ENCODE results near the gene DCC.

The DCC gene

GRCh38 chr18:52667463-52668065 lies 327.6 kb downstream of the DCC start:
- ChIA-PET POLR2A (no interaction called here), CTCF (no interaction called here)
- no peak for TF ChIP-seq NFRKB (IDR thresholded peaks at IDR 0.05)
- no peak for TF ChIP-seq ZNF384 (IDR thresholded peaks at IDR 0.05)
- TF ChIP-seq FOXM1 (IDR thresholded peaks at IDR 0.05; ENCODE audit: borderline replicate concordance): no peak
- TF ChIP-seq SUZ12 (IDR thresholded peaks at IDR 0.05): no peak
- TF ChIP-seq L3MBTL2 (conservative IDR thresholded peaks at IDR 0.05): no peak
- no peak for TF ChIP-seq TARDBP (IDR thresholded peaks at IDR 0.05)
- no peak for TF ChIP-seq ELF4 (IDR thresholded peaks at IDR 0.05)
- no peak for TF ChIP-seq ARNT (IDR thresholded peaks at IDR 0.05)
- no peak for TF ChIP-seq SP1 (IDR thresholded peaks at IDR 0.05)
- TF ChIP-seq FOXK2 (IDR thresholded peaks at IDR 0.05): no peak
- TF ChIP-seq FOXA1 (IDR thresholded peaks at IDR 0.05): no peak
- TF ChIP-seq CTBP1 (IDR thresholded peaks at IDR 0.05; ENCODE audit: borderline replicate concordance): no peak
- TF ChIP-seq LEF1 (IDR thresholded peaks at IDR 0.05; ENCODE audit: borderline replicate concordance): no peak
- TF ChIP-seq BHLHE40 (IDR thresholded peaks at IDR 0.05; ENCODE audit: borderline replicate concordance): no peak
- TF ChIP-seq PKNOX1 (IDR thresholded peaks at IDR 0.05): no peak
- no peak for TF ChIP-seq HDGF (IDR thresholded peaks at IDR 0.05; ENCODE audit: borderline replicate concordance)
- no peak for DNase-seq (ENCODE audit: extremely low spot score)

- ChIA-PET CTCF (no interaction called here), POLR2A (no interaction called here)
- no peak for DNase-seq (ENCODE audit: extremely low spot score)
- no peak for TF ChIP-seq HDGF (IDR thresholded peaks at IDR 0.05; ENCODE audit: borderline replicate concordance)
- TF ChIP-seq FOXA1 (IDR thresholded peaks at IDR 0.05): no peak
- no peak for TF ChIP-seq PKNOX1 (IDR thresholded peaks at IDR 0.05)
Measured at GRCh38 chr18:52670896-52671295, 330.9 kb downstream of the DCC start.

- TF ChIP-seq ELF4 (IDR thresholded peaks at IDR 0.05): no peak
- no peak for TF ChIP-seq LEF1 (IDR thresholded peaks at IDR 0.05; ENCODE audit: borderline replicate concordance)
- TF ChIP-seq FOXK2 (IDR thresholded peaks at IDR 0.05): no peak
- TF ChIP-seq SUZ12 (IDR thresholded peaks at IDR 0.05): no peak
- TF ChIP-seq TARDBP (IDR thresholded peaks at IDR 0.05): no peak
- no peak for TF ChIP-seq FOXM1 (IDR thresholded peaks at IDR 0.05; ENCODE audit: borderline replicate concordance)
- TF ChIP-seq FOXA1 (IDR thresholded peaks at IDR 0.05): no peak
- no peak for TF ChIP-seq BHLHE40 (IDR thresholded peaks at IDR 0.05; ENCODE audit: borderline replicate concordance)
- no peak for TF ChIP-seq ZNF384 (IDR thresholded peaks at IDR 0.05)
- no peak for TF ChIP-seq CTBP1 (IDR thresholded peaks at IDR 0.05; ENCODE audit: borderline replicate concordance)
- no peak for TF ChIP-seq L3MBTL2 (conservative IDR thresholded peaks at IDR 0.05)
- ChIA-PET POLR2A (no interaction called here), CTCF (no interaction called here)
- no peak for DNase-seq (ENCODE audit: extremely low spot score)
Measured at GRCh38 chr18:52678034-52678433, 338.0 kb downstream of the DCC start.

- ChIA-PET CTCF (no interaction called here), POLR2A (no interaction called here)
- DNase-seq (ENCODE audit: extremely low spot score): no peak
- TF ChIP-seq SP1 (IDR thresholded peaks at IDR 0.05): no peak
- TF ChIP-seq FOXM1 (IDR thresholded peaks at IDR 0.05; ENCODE audit: borderline replicate concordance): no peak
- no peak for TF ChIP-seq FOXA1 (IDR thresholded peaks at IDR 0.05)
- no peak for TF ChIP-seq ELF4 (IDR thresholded peaks at IDR 0.05)
- no peak for TF ChIP-seq CTBP1 (IDR thresholded peaks at IDR 0.05; ENCODE audit: borderline replicate concordance)
- no peak for TF ChIP-seq NFRKB (IDR thresholded peaks at IDR 0.05)
- TF ChIP-seq LEF1 (IDR thresholded peaks at IDR 0.05; ENCODE audit: borderline replicate concordance): no peak
- TF ChIP-seq ZNF384 (IDR thresholded peaks at IDR 0.05): no peak
- TF ChIP-seq ARNT (IDR thresholded peaks at IDR 0.05): no peak
Measured at GRCh38 chr18:52678551-52678950, 338.6 kb downstream of the DCC start.

GRCh38 chr18:52679354-52679753 lies 339.4 kb downstream of the DCC start:
- POLR2A ChIA-PET: no interaction called here
- TF ChIP-seq CTBP1 (IDR thresholded peaks at IDR 0.05; ENCODE audit: borderline replicate concordance): no peak
- DNase-seq (ENCODE audit: extremely low spot score): no peak
- CTCF ChIA-PET: no interaction called here

GRCh38 chr18:52682260-52682659 lies 342.3 kb downstream of the DCC start:
- POLR2A ChIA-PET: no interaction called here
- no peak for DNase-seq (ENCODE audit: extremely low spot score)
- TF ChIP-seq FOXM1 (IDR thresholded peaks at IDR 0.05; ENCODE audit: borderline replicate concordance) (no peak), BHLHE40 (IDR thresholded peaks at IDR 0.05; ENCODE audit: borderline replicate concordance) (no peak), ZNF384 (IDR thresholded peaks at IDR 0.05) (no peak), ARNT (IDR thresholded peaks at IDR 0.05) (no peak), HDGF (IDR thresholded peaks at IDR 0.05; ENCODE audit: borderline replicate concordance) (no peak), NFRKB (IDR thresholded peaks at IDR 0.05) (no peak), FOXA1 (IDR thresholded peaks at IDR 0.05) (no peak)
- CTCF ChIA-PET: no interaction called here

GRCh38 chr18:52685316-52685715 lies 345.3 kb downstream of the DCC start:
- POLR2A ChIA-PET: no interaction called here
- CTCF ChIA-PET: no interaction called here
- DNase-seq (ENCODE audit: extremely low spot score): no peak

More at GRCh38 chr18:52685316-52685715, 345.3 kb downstream of the DCC start:
- TF ChIP-seq NFRKB (IDR thresholded peaks at IDR 0.05) (no peak), ARNT (IDR thresholded peaks at IDR 0.05) (no peak), PKNOX1 (IDR thresholded peaks at IDR 0.05) (no peak), HDGF (IDR thresholded peaks at IDR 0.05; ENCODE audit: borderline replicate concordance) (no peak), ELF4 (IDR thresholded peaks at IDR 0.05) (no peak), FOXM1 (IDR thresholded peaks at IDR 0.05; ENCODE audit: borderline replicate concordance) (no peak), SP1 (IDR thresholded peaks at IDR 0.05) (no peak), LEF1 (IDR thresholded peaks at IDR 0.05; ENCODE audit: borderline replicate concordance) (no peak), TARDBP (IDR thresholded peaks at IDR 0.05) (no peak)

All from HEK293T (cell line).